Bone marrow (tissue), 2 donors: ENCODE results near the gene TCL1A.
"Not testable (repeated sequence)": the region's sequence is repeated elsewhere in the genome, so short reads cannot be mapped to it uniquely, and the experiment has no call there.

Experiments used
- DNase-seq, 2 donors: peaks; one replicate each; lab custom pipeline; 2025; lab: John Stamatoyannopoulos, UW

Gene TCL1A, protein sequence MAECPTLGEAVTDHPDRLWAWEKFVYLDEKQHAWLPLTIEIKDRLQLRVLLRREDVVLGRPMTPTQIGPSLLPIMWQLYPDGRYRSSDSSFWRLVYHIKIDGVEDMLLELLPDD

DNA sequence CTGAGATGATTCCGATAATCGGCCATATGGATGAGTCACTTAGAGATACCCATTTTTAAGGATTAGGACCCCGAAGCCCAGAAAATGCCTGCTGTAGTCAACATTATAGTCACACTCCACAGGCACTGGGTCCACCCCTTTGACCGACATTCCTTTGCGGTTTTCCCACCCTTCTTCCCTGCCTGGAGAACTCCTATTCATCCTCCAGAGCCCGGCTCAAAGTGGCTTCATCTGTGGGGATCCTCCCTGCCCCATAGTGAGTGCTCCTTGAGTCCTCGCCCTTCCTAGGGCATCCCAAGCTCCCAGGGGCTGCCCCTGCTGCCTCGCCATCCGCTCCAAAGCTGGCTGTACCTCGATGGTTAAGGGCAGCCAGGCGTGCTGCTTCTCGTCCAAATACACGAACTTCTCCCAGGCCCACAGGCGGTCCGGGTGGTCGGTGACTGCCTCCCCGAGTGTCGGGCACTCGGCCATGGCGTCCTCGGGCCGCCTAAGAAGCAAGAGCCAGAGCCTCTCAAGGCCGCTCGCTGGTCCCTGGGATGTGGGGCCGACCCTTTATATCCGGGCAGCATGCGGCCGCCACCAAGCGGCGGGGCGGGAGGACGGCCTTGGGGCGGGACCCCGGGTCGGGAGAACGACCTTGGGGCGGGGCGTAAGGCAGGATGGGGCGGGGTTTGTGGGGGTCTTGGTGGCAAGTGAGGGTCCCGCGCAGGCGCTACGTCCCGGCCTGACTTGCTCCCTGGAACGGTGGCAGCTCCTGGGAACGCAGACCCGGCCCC lies at the start of gene TCL1A:
Gene TCL1A (minus strand): TSS at position 530 of the 776 bp plus-strand sequence. CDS start 59 bp downstream, at position 471.
- no peak for DNase-seq

DNA sequence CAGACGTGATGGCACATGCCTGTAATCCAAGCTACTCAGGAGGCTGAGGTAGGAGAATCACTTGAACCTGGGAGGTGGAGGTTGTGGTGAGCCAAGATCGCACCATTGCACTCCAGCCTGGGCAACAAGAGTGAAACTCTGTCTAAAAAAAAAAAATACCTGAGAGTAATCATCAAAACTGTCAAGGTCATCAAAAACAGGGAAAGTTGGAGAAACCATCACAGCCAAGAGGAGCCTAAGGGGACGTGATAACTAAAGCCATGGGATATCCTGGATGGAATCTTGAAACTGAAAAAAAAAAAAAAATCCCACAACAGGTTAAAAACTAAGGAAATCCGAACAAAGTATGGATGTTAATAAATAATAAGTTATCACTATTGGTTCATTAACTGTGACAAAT lies 49.1 kb upstream of the TCL1A start:
- not testable (repeated sequence) for DNase-seq

DNA sequence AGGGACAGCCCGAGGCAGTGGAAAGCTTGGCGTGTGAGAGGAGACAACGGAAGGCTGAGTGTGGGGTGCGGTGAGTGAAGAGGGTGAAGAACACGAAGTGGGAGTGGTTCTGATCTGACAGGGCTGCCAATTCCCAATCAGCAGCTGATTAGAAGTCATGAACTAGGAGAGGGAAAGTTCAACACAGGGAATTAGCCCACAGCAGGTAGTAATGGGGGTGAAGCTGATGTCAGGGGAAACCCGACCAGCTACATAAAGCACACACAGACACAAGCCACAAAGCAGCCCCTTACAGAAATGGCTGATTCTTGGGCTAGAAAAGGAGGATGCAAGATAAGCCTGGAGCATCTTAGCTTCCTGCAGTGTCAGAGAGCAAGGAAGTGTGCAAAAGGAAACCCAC lies 47.5 kb upstream of the TCL1A start:
- no peak for DNase-seq

DNA sequence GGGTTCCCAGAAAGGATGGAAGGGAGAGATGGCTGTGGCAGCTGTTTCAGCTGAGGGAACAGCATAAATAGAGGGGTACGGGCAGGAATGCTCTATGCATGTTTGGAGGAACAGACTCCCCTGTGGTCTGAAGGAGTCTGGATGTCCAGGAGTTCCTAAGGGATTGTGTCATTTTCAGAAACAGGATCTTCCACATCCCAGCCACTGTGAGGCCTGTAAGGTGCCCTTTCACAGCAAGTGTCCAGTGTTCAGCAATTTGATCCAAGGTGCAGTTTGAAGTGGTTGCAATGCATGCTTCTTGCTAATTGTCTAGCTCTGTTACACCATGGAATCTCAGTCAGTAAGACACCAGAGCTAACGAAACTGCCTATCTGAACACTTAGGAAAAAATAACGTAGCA lies 46.7 kb upstream of the TCL1A start:
- DNase-seq = no peak

DNA sequence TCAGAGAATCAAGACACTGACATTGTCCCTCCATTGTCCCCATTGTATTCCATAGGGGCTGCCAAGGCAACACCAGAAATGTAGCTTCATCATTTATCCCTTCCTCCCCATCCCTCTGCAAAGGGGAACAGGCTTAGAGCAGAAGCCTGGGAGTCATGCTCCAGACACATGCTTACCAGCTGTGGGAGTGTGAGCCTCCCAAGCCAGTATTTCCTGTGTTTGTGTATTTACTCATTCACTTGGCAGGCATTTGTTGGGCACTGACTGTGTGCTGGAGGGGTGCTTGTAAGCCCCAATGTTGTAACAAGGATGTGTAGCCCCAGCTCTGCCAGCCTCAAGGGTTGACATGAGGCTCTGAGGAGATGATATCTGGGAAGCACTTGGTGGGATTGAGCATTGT lies 46.0 kb upstream of the TCL1A start:
- DNase-seq = no peak

DNA sequence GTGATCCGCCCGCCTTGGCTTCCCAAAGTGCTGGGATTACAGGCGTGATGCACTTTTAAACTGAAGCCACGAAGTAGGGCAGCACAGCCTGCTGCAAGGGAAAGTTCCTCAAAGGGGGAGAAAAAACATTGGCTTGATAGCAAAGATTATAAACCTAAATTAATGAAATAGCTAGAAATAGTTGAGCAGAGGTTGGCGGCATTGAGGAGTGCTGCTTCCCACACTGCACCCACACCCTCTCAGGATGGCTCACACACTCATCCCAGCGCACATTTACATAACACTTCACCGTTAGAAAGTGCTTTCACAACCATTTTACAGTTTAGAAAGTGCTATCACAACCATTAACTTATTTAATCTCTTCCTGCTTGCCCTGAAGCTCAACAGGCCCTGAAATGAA lies 44.4 kb upstream of the TCL1A start:
- DNase-seq = no peak

DNA sequence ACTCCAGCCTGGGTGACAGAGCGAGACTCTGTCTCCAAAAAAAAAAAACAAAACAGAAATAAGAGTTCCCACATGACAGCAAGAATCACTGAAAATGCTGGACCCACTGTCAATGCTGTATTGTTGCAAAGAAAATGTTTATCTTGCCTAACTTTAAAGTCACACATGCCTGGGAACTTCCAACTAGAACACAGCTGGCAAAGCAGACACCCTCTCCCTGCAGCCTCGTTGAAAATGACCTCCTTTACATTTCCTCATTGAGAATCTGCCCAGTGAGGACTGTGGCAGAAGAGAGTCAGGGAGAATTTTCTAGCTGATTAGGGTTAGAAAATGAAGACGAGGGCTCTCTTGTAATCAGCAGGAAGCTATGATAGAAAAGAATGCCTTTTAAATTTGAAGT lies 42.8 kb upstream of the TCL1A start:
- no peak for DNase-seq

DNA sequence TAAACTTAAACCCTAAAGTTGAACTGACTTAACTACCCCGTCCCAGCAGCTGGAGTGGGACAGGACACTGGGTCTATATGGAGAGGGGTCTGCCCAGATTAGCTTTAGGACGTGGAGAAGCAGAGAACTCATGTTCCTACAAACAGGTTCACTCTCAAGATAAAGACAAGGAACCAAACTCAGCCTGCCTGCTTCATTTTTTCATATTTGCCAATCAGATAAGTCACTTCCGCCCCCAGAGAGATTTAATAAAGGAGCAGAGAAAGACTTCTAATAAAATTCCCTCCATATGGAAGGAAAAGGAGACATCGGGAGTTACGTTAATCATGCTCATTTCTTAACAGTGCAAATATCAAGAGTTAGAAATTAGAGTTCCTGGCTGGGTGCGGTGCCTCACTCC lies 42.2 kb upstream of the TCL1A start:
- DNase-seq = no peak

DNA sequence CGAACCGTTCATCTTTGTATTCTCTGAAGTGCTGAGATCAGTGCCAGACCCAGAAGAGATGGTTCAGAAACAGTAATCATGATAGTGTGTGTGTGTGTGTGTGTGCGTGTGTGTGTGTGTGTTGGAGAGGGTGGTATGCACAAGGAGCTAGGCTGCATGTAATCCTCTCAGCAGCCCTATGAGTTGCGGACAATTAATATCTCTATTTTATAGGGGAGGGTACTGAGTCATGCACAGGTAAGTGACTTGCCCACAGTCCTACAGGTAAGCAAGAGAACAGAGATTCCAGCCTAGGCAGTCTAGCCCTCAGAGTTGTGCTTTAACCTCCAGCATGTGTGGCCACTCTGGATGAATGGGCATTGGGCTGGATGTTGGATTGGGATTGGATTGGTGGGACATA lies 27.9 kb upstream of the TCL1A start:
- DNase-seq = no peak

DNA sequence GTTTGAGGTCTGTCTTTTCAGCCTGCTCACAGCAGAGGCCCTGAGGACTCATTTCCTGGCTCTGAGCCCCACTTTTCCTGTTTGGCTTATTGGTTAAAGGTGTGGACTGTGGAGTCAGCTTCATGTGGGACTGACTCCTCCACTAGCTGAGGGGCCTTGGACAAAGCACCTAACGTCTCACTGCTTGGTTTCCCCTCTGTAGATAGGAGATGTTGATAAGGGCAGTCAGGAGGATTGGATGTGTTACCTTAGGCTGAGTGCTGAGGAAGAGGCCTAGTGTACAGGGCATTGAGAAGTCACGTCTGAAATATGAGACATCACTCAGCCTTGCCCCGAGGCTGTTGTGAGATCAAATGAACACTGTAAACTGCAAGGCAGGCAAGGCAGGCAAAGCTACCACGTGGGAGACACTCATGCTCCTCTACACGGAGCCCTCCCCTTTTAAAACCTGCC lies 27.1 kb upstream of the TCL1A start:
- DNase-seq = no peak

DNA sequence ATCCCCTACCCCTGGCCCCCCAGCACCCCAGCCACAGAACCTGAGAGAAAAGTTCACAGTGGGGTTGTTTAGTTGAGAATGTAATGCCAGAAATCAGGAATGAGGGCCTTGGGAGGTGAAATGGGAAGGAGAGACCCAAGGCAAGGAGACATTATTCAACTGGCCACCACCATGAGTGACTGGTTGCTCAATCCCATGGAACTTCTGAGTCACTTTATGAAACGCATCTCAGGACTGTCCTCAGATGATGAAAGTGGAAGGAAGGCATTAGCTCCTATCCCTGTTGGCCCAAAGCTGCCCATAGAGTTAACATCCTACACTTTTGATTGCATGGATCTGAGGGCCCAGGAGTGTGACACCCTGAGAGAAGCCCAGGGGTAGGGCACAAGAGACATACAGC lies 25.4 kb upstream of the TCL1A start:
- no peak for DNase-seq

DNA sequence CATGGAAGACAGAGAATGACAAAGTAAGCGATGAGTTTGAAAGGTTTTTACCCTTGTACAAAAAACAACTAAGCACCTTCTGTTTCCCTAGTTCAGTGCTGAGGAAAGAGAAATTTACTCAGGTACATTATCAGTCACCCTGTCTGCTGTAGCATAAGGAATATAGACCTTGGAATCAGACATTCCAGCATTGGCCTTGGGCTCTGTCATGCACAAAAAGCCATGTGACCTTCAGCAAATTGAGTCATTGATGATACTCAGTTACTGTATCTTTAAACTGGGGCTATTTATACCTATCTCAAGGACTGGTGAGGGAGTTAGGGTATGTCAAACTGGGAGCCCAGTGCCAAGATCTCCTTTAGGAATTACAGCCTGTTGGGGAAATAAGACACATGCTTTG lies 19.3 kb upstream of the TCL1A start:
- no peak for DNase-seq

DNA sequence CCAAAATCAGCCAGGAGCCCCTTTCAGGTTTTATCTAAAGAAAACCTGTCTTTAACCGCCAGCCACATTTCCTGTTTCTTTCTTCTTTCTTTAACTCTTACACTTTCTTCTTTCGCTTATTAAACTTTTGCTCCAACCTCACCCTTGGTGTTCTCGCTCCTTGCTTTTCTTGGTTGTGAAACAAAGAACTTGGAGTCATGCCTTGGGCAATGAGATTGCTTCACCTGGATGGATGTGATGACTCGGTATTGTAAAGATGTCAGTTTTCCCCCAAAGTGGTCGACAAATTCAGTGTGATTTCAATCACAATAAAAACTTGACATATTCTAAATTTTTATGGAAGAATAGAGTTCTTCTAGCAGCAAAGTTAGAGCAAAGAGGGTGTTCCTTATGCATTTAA lies 16.2 kb upstream of the TCL1A start:
- no peak for DNase-seq

DNA sequence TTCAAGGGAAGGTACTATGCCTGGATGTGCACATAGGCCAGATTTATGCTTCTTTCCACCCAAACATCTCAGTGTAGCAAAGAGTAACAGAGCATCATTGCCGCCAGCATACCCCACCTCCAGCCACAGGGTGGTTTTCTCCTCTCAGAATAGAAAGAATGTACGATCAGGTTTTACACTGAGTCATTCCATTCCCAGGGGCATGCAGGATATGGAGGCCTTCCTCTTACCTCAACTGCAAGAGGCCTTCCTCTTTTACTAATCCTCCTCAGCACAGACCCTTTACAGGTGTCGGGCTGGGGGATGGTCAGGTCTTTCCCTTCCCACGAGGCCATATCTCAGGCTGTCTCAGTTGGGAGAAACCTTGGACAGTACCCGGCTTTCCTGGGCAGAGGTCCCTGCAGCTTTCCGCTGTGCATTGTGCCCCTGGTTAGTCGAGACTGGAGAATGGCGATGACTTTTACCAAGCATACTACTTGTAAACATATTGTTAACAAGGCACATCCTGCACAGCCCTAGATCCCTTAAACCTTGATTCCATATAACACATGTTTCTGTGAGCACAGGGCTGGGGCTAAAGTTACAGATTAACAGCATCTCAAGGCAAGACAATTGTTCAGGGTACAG lies 15.6 kb upstream of the TCL1A start:
- not testable (repeated sequence) for DNase-seq

DNA sequence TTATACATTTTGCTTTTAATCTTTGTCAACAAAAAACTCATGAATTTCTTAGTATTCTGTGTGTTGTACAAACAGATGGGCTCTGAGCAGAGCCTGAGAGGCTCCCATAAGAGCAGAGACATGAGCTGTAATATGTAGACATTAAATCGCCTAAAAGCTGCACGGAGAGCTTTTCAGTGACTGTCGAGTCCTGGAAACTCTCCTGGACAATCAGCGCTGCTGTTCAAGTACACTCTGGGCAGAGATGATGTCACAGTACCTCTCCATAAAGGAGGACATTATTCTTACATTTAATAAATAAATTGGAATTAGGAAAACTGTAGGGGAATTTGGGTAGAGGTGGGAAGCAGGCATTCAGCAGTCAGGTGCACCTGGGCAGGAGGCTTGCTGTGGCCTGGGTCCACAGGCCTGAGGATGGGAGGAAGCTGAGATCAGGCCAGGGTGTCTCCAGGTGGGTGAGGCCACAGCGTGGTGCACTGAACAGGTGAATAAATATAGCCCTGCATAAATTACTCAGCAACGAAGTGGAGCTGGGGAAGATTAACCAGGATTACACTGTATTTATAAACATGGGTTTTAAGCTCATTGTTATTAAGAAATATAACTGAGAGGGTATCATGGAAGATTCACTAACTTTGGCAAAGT lies 13.3 kb upstream of the TCL1A start:
- DNase-seq = no peak

DNA sequence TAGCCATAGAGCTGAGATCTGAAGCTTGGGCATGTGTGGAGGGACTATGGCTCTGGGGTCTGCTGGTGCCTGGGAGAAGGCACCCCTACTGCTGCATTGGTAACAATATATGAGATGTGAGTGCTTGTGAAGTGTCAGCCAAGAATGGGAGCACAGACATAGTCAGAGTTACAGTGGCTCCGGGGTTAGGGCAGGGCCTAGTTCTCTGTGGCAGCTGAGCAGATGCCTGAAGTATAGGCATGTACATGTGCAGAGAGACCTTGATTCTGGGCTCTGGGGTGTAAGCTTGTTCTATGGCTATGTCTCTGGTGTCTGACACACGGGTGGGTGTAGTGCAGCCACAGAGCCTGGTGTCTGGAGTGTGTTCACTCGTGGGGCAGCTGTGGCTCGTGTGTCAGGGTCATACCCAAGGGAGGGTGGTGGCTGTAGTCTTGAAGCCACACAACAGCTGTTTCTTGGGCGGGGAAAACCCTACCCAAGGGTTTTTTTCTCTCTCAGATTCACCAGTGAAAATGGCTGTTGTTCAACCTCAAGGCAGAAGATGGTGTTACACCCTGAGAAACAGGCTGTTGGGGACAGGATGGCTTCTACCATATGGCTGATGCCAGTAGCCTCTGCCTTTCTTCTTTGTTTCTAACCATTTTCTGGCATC lies 11.9 kb upstream of the TCL1A start:
- no peak for DNase-seq

DNA sequence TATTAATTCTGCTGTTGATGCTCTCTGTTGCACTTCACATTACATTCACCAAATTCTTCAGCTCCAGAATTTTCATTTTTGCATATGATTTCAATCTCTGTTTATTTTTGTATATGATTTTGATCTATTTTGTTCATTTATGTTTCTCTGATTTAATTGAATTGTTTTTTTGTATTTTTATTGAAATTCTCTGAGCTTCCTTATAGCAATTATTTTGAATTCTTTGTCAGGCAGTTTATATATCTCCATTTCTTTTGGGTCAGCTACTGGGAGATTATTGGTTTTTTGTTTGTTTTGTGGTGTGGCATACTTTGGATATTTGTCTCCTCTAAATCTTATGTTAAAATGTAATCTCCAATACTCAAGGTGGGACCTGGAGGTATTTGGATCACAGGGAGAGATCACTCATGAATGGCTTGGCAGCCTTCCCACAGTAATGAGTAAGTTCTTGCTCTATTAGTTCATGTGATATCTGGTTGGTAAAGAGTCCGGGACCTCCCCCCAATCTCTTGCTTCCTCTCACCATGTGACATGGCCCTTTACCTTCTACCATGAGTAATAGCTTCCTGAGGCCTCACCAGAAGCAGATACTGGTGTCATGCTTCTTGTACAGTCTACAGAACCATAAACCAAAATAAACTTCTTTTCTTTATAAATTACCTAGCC lies 8.7 kb upstream of the TCL1A start:
- no peak for DNase-seq

DNA sequence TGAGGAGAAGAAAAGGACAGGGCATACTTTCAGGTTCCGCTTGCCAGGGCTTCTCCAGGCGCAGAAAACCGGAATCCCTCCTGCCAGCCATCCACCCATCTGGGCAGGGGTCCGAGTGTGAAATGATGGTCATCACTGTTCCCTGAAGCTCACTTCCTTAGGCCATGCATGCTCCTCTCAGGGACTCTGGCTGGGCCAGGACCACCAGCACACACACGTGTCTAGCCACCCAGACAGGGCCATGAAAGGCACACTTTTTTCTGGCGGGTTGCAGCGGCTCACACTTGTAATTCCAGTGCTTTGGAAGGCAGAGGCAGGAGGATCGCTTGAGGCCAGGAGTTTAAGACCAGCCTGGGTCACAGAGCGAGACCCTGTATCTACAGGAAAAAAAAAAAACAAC lies 1.5 kb downstream of the TCL1A start:
- DNase-seq = no peak

DNA sequence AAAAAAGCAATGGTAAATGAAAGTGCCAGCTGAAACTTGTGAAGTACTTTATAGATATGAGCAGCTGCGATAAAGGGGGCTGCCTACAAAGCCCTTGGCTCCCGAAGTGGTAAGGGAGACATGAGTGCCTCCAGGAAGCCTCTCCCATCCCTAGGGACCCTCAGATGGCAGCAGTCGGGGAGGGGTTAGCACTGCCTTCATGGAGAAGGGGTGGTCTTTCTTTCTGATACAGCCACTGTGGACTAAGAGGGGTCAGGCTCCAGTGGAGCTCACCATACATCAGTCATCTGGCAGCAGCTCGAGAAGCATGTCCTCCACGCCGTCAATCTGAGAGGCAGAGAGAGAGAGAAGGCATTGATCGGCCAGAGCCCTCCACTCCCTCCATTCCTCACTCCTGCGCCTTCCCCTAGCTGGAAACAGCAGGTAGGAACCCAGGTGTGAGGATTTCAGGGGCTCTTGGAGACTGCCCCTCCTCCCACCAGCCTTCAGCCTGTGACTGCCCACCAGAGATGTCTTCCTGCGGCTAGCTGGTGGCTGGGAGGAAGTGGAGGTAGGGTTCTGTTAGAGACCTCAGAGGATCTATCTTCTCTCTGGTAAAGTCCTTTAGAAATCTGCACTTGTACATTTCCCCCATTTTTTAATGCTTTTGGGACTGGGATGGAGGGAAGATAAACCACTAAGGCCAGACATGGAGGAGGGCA lies 2.3 kb downstream of the TCL1A start:
- DNase-seq = no peak

DNA sequence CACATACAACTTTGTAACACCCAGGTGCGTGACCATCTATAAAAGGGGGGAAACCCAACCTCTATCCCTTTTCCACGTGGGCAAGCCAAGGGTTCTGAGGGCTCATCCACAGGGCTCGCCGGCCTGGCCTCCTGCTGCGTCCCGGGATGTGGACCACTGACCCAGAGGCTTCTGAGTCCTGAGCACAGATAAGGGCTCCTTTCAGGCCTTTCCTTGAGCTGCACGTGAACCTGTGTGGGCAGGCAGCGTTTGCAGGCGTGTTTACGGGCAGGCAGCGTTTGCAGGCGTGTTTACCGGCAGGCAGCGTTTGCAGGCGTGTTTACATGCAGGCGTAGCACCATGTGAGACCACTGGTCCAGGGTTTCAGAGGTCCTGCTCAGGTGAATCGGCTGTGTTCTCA lies 3.8 kb downstream of the TCL1A start:
- no peak for DNase-seq

DNA sequence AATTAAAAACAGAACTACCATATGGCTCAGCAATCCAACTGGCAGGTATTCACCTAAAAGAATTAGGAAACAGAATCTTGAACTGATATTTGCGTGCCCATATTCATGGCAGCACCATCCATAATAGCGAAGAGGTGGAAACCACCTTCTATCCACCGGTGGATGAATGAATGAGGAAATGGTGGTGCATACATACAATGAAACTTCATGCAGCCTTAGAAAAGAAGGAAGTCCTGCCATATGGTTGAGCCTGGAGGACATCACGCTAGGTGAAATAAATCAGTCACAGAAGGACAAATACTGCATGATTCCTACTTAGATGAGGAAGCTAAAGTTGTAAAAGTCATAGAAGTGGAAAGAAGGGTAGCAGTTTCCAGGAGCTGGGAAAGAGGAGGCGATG lies 6.6 kb downstream of the TCL1A start:
- no peak for DNase-seq
